ENCODE measurements around the gene EVI5.

The EVI5 gene

GRCh38 chr1:92487078-92487605 lies 297.8 kb downstream of the EVI5 start:
- no peak for DNase-seq
- Histone ChIP-seq H3K4me3 (ENCODE audit: low read depth in 1 of 2, low read length in 2 of 2) (no peak overlapping the region), H3K9me3 (ENCODE audit: insufficient read depth, low read length, severe bottlenecking) (no peaks in the 10 kb centered on the region), H3K4me1 (ENCODE audit: insufficient read depth, low read length) (peaks cover 23% of the 10 kb centered on the region), H3K36me3 (ENCODE audit: insufficient read depth, low read length) (peaks cover 24% of the 10 kb centered on the region), H3K27ac (ENCODE audit: low read length) (peak overlapping the region; percentile 51; the same call in 1 of the 2 replicates), H3K4me2 (ENCODE audit: insufficient read depth, low read length) (no peak overlapping the region), H3K27me3 (ENCODE audit: insufficient read depth, low read length, poor library complexity) (no peaks in the 10 kb centered on the region), H3K9ac (ENCODE audit: low read depth, low read length) (no peak overlapping the region), H2AFZ (ENCODE audit: low read depth, low read length) (no peak overlapping the region), H4K20me1 (ENCODE audit: insufficient read depth, low read length) (peaks cover 6% of the 10 kb centered on the region; the same call in 1 of the 2 replicates), H3K79me2 (ENCODE audit: insufficient read depth, low read length) (peaks cover 29% of the 10 kb centered on the region)
- TF ChIP-seq EZH2 (IDR thresholded peaks at IDR 0.05; ENCODE audit: borderline replicate concordance, low read depth, low read length, severe bottlenecking) (no peak), CTCF (IDR thresholded peaks at IDR 0.05; ENCODE audit: borderline replicate concordance, extremely low read depth, low read length, poor library complexity, severe bottlenecking) (no peak)
- ATAC-seq (ENCODE audit: insufficient read depth, low read depth) = no peak

- peak within 1 kb of the TSS; percentile 68 for H3K4me2 ChIP-seq (ENCODE audit: insufficient read depth, low read length)
- peaks cover 12% of the 10 kb centered on the region; the same call in 1 of the 2 replicates for H4K20me1 ChIP-seq (ENCODE audit: insufficient read depth, low read length)
- H3K27ac ChIP-seq (ENCODE audit: low read length) = peak within 1 kb of the TSS; percentile 98
- peaks cover 36% of the 10 kb centered on the region for H3K79me2 ChIP-seq (ENCODE audit: insufficient read depth, low read length)
- H3K36me3 ChIP-seq (ENCODE audit: insufficient read depth, low read length) = peaks cover 30% of the 10 kb centered on the region
- no peak; the same call in 2 of the 3 replicates for ATAC-seq (ENCODE audit: insufficient read depth, low read depth)
- H3K4me1 ChIP-seq (ENCODE audit: insufficient read depth, low read length) = peaks cover 30% of the 10 kb centered on the region
- H3K4me3 ChIP-seq (ENCODE audit: low read depth in 1 of 2, low read length in 2 of 2) = peak within 1 kb of the TSS; percentile 71 to 74
- DNase-seq = no peak
- H3K9ac ChIP-seq (ENCODE audit: low read depth, low read length) = peak within 1 kb of the TSS; percentile 98
- no peaks in the 10 kb centered on the region for H3K9me3 ChIP-seq (ENCODE audit: insufficient read depth, low read length, severe bottlenecking)
- no peak for TF ChIP-seq CTCF (IDR thresholded peaks at IDR 0.05; ENCODE audit: borderline replicate concordance, extremely low read depth, low read length, poor library complexity, severe bottlenecking)
- no peak for TF ChIP-seq EZH2 (IDR thresholded peaks at IDR 0.05; ENCODE audit: borderline replicate concordance, low read depth, low read length, severe bottlenecking)
- peak within 1 kb of the TSS; percentile 46 for H2AFZ ChIP-seq (ENCODE audit: low read depth, low read length)
- H3K27me3 ChIP-seq (ENCODE audit: insufficient read depth, low read length, poor library complexity) = no peaks in the 10 kb centered on the region
Measured at GRCh38 chr1:92486251-92487077, 298.4 kb downstream of the EVI5 start, which contains the start of gene GFI1. TSS of gene GFI1 (minus strand) at chr1:92486925. CDS start at chr1:92483487, 3,438 bp downstream.

GRCh38 chr1:92485381-92486250 lies 299.3 kb downstream of the EVI5 start:
- Histone ChIP-seq H2AFZ (ENCODE audit: low read depth, low read length) (peak overlapping the region; percentile 46), H3K4me1 (ENCODE audit: insufficient read depth, low read length) (peaks cover 38% of the 10 kb centered on the region), H3K79me2 (ENCODE audit: insufficient read depth, low read length) (peaks cover 45% of the 10 kb centered on the region), H3K27ac (ENCODE audit: low read length) (peak overlapping the region; percentile 98), H3K36me3 (ENCODE audit: insufficient read depth, low read length) (peaks cover 39% of the 10 kb centered on the region), H3K9ac (ENCODE audit: low read depth, low read length) (peak overlapping the region; percentile 98), H3K4me2 (ENCODE audit: insufficient read depth, low read length) (peak overlapping the region; percentile 68), H3K27me3 (ENCODE audit: insufficient read depth, low read length, poor library complexity) (no peaks in the 10 kb centered on the region), H3K4me3 (ENCODE audit: low read depth in 1 of 2, low read length in 2 of 2) (peak overlapping the region; percentile 71 to 74), H3K9me3 (ENCODE audit: insufficient read depth, low read length, severe bottlenecking) (no peaks in the 10 kb centered on the region), H4K20me1 (ENCODE audit: insufficient read depth, low read length) (peaks cover 12% of the 10 kb centered on the region; the same call in 1 of the 2 replicates)
- TF ChIP-seq EZH2 (IDR thresholded peaks at IDR 0.05; ENCODE audit: borderline replicate concordance, low read depth, low read length, severe bottlenecking) (no peak), CTCF (IDR thresholded peaks at IDR 0.05; ENCODE audit: borderline replicate concordance, extremely low read depth, low read length, poor library complexity, severe bottlenecking) (peak; percentile 76)
- ATAC-seq (ENCODE audit: insufficient read depth, low read depth) (peak; percentile 59), DNase-seq (peak; percentile 93)

All from DND-41 (cell line).